SW 1271 (cell line): ENCODE data around the gene KRTAP5-1.
"Not testable (repeated sequence)": the region's sequence is repeated elsewhere in the genome, so short reads cannot be mapped to it uniquely, and the experiment has no call there.

Source experiments
- DNase-seq, 2 experiments: peaks; one replicate each; lab custom pipeline; 2025; lab: John Stamatoyannopoulos, UW

KRTAP5-1 gene

GRCh38 chr11:1601663-1602062, 16.6 kb upstream of the KRTAP5-1 start:
- DNase-seq: not testable (repeated sequence)

GRCh38 chr11:1600626-1601025, 15.5 kb upstream of the KRTAP5-1 start:
- DNase-seq: no peak

- DNase-seq: no peak
Measured at GRCh38 chr11:1598816-1599215, 13.7 kb upstream of the KRTAP5-1 start.

DNA sequence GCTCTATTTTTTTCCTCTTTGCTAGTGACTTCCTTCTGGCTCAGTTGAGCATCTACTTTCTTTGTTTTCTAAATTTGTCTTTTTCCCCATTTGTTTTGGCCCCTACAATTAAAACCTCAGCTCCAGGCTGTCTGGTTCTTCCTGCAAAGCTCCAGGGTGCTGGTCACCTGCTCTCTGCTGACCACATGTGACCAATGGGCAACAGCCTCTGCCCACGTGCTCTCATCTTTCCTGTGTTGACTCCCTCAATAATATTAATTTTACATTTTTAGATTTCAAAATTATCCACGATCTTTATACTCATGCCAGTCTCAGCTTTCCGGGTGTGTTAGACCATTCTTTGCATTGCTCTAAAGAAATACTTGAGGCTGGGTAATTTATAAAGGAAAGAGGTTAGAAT, 13.3 kb upstream of the KRTAP5-1 start:
- DNase-seq: not testable (repeated sequence)

DNA sequence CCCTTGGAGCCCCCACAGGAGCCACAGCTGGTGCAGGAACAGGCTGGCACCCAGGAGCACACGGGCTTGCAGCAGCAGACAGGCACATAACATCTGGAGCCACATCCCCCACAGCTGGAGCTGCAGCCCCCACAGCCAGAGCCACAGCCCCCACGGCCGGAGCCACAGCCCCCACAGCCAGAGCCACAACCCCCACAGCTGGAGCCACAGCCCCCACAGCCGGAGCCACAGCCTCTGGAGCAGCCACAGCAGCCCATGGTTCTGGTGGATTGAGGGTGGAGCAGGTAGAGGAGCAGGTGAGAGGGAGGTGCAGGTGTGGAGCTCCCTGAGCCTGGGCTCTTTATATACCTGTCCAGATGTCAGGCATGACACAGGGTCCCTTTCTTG, 12.9 kb upstream of the KRTAP5-1 start, which contains the start of gene KRTAP5-2:
Gene KRTAP5-2 (minus strand): TSS at position 301 of the 387 bp plus-strand sequence. CDS start 44 bp downstream, at position 257.
- DNase-seq: no peak

- DNase-seq: no peak
Measured at GRCh38 chr11:1597331-1597993, 12.4 kb upstream of the KRTAP5-1 start.

DNA sequence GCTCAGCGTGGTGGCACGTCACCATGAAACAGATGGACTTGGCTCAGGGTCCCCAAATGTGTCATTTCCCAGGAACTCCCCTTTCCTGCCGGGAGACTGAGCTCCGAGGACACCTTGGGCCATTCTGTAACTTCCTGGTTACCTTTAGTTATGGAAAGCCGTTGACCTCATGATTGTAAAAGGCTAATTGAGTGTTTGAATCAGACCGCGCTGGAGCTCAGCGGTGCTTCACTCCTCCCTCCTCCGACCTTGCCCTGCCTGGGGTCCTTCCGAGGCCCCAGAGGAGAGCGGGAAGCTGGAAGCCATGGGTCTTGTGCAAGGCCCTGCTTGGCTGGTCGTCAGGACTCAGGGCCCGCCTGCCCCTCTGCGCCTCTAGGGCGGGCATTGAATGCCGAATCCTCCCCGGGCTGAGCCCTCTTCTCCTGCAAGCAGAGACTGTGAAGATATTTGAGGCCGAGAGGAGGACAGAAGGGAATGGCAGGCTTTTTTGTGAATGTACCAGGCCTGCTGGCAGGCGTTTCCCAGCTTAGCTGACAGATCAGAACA, 11.6 kb upstream of the KRTAP5-1 start:
- DNase-seq: not testable (repeated sequence)

- DNase-seq: peak in 1 of 2 experiments; percentile 9
Measured at GRCh38 chr11:1595994-1596575, 11.0 kb upstream of the KRTAP5-1 start.

DNA sequence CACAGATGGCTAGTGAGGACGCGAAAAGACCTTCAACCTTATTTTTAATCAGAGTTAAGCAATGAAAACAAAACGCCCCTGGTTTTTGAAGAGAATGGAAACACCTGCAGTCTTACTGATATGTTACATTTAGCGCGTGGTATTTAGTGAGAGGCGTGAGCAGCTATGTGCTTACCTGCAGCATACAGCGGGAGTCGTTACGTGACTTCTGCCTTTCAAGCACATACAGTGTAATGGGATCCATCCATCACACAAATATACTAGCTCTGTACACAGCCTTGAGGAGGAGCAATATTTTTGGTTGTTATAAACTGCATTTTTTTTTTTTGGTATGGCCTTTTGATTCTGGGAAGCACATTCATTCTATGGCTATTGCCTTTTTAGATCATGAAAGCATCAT, 7.5 kb upstream of the KRTAP5-1 start:
- no peak for DNase-seq

- no peak for DNase-seq
Measured at GRCh38 chr11:1589996-1590395, 4.9 kb upstream of the KRTAP5-1 start.

DNA sequence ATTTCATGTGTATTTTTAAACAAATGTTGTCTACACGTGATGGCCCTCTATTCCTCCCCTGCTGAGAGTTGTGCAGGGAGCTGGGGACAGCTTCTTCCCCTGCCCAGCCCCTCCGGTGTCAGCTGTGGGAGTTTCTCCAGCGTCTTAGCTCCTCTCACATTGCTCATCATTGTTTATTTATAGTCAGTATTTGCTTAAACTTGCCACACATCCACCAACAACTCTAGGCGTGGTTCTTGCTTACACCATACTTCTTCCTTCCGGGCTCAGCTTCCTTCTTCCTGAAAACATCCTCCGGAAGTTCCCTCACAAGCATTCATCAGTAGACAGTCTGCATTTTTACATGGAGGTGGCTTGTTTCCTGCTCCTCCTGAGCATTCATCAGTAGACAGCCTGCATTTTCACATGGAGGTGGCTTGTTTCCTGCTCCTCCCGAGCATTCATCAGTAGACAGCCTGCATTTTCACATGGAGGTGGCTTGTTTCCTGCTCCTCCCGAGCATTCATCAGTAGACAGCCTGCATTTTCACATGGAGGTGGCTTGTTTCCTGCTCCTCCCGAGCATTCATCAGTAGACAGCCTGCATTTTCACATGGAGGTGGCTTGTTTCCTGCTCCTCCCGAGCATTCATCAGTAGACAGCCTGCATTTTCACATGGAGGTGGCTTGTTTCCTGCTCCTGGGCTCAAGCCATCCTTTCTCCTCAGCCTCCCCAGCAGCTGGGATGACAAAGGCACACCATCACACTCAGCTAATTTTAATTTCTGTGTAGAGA, 4.3 kb upstream of the KRTAP5-1 start:
- not testable (repeated sequence) for DNase-seq

GRCh38 chr11:1586699-1587098, 1.6 kb upstream of the KRTAP5-1 start:
- DNase-seq: no peak

DNA sequence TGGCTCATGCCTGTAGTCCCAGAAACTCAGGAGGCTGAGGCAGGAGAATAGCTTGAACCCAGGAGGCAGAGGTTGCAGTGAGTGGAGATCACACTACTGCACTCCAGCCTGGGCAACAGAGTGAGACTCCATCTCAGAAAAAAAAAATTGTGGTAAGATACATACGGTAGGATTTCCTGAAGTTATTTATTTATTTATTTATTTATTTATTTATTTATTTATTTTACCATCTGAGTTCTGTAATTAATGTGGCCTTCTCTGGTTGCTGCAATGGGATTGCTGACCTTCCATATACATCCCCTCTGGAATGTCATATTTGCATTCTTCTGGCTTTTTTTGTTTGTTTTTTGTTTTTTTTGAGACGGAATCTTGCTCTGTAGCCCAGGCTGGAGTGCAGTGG, 2.2 kb downstream of the KRTAP5-1 start:
- DNase-seq: not testable (repeated sequence)

DNA sequence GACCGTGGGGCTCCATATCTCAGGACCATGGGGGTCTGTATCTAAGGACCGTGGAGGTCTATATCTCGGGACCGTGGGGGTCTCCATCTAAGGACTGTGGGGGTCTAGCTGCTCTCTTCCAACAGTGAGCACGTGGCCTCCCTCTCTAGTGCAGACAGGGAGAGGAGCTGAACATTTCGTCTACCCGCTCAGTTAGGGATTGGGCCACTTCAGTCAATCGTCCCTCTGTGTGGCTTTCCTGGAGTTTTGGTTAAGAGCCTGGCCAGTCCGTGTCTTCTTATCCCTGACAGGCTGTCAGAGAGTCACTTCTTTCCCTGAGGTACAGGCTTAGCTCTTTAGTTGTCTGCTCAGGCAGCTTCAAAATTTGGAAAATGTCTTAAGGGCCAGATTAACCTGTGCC, 3.1 kb downstream of the KRTAP5-1 start:
- DNase-seq: no peak

GRCh38 chr11:1576825-1577224, 8.3 kb downstream of the KRTAP5-1 start:
- DNase-seq: no peak

DNA sequence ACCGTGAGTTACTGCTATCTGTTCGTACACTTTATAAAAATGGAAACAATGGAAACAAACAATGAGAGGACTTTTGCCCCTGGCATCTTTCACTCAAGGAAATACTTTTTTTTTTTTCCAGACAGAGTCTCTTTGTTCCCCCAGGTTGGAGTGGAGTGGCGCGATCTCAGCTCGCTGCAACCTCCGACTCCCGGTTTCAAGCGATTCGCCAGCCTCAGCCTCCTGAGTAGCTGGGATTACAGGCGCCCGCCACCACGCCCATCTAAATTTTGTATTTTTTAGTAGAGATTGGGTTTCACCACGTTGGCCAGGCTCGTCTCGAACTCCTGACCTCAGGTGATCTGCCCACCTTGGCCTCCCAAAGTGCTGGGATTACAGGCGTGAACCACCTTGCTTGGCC, 9.3 kb downstream of the KRTAP5-1 start:
- not testable (repeated sequence) for DNase-seq

DNA sequence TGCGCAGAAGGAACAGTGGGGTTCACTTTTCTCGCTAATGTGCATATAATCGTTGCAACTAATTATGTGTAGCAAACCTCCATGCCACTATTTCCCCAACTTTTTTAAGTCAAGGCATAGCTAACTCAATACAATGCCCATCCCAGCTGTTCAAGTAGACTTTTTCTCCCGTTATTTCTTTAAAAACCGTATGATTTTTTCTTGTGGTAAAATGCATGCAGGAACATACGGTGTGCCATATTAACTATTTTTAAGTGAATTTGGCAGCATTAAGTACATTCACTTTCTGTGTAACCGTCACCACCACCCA, 10.2 kb downstream of the KRTAP5-1 start:
- peak in 1 of 2 experiments; percentile 12 for DNase-seq

GRCh38 chr11:1574238-1574932, 10.7 kb downstream of the KRTAP5-1 start:
- DNase-seq: peak in 1 of 2 experiments; percentile 56

- DNase-seq: peak in 1 of 2 experiments; percentile 56
Measured at GRCh38 chr11:1573903-1574237, 11.2 kb downstream of the KRTAP5-1 start.

DNA sequence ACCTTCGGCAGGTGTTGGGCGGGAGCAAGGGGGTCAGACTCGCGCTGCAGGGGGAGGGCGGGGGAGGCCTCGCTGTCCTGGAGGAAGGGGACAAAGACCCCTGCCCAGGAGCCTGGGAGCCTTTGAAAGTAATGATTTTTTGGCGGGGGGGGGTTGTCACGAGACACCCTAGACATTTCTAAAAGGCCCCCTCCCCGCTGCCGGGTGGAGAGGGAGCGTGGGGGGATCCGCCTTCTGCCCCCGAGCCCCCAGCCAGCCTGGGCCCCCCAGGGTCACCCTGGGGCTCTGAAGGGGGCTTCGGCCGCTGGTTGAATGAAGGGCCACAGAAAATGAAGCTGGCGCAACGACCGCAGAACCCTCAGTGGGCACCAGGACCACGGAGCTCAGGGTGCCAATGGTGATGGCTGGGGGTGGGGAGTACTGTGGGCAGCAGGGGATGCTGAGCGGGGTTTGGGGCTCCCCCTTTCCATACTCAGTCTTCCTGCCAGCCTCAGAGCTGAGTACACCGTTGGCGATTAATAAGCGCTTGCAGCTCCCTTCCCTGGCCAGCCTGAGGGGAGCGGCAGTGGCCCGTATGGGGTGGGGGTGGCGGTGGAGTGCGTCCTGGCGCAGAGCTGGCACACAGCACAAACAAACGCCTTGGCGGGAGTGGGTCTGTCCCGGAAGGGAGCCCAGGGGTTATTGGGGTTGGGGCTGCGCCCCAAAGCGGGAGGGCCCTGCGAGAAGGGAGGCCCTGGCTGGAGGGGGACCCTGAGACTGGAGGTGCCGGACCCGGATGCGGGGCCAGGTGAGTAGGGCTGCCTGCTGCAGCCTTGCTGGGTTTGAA, 11.8 kb downstream of the KRTAP5-1 start:
- no peak for DNase-seq
